Adrenal gland (tissue), 19 donors: Measurements from ENCODE around the gene CRB3. TPM values are rescaled to one million over a fixed set of nuclear protein-coding genes. Genes with fewer than 3 reads are reported as not detected.

ENCODE experiments used
- DNase-seq, 7 donors: peaks; one replicate each; pipeline ENCODE4 v3.0.0-alpha.2; 2019 to 2020
- H3K27ac ChIP-seq, 5 donors: fragments of 200-600 bp; sonication (generic) in 4 of 5; 1 replicate in 3 of 5; 2 replicates in 2 of 5; pipeline versions ENCODE4 v1.5.1 to v1.8.0; 2016 to 2020; ENCODE audit warnings: mild to moderate bottlenecking in 1 of 5
- H3K27me3 ChIP-seq: fragments of 200-600 bp; 2 replicates; pipeline ENCODE4 v1.8.0; 2021
- H3K36me3 ChIP-seq, 2 donors: fragments of 200-600 bp; replicated peaks in 1 of 2; 1 replicate in 1 of 2; 2 replicates in 1 of 2; pipeline versions ENCODE4 v1.5.1 to v1.8.0; 2018 to 2022
- H3K4me1 ChIP-seq, 2 donors: fragments of 200-600 bp; replicated peaks in 1 of 2; 1 replicate in 1 of 2; 2 replicates in 1 of 2; pipeline versions ENCODE4 v1.5.1 to v1.8.0; 2018 to 2021
- H3K4me3 ChIP-seq, 4 donors: fragments of 200-600 bp; sonication (generic) in 3 of 4; one replicate each; pipeline ENCODE4 v1.5.1; 2016 to 2018
- H3K9me3 ChIP-seq, 3 donors: fragments of 200-600 bp; sonication (generic) in 1 of 3; replicated peaks in 1 of 3; 1 replicate in 2 of 3; 2 replicates in 1 of 3; pipeline versions ENCODE4 v1.5.1 to v1.8.0; 2016 to 2021
- POLR2A ChIP-seq, 2 donors: fragments of 450-650 bp; IDR thresholded peaks; one replicate each; pipeline ENCODE4 v1.6.1; 2017; ENCODE audit warnings: antibody characterized with exemption in 2 of 2, mild to moderate bottlenecking in 2 of 2, moderate library complexity in 1 of 2
- WGBS, 4 donors: extraction: QIAGEN DNeasy Blood & Tissue Kit in 2 of 4; methylation state at CpG; one replicate each; pipeline versions ENCODE4 v1.1.5 to v1.1.7; 2013 to 2017; 5-methylcytosine and 5-hydroxymethylcytosine counted together
- intact Hi-C, 2 donors: fragments of 100-400 bp; cut with DNase I; formaldehyde crosslinking; loops; one replicate each; pipeline versions ENCODE4 v1.14.1 to v1.15.0; 2022 to 2023
- long read RNA-seq, 10 donors: library from polyadenylated mRNA in 3 of 10; unstranded in 2 of 10; stranded (forward) in 1 of 10; transcript quantifications; one replicate each; pipeline ENCODE4 v2.0.0 and lab custom pipeline, GENCODE V29; 2021 to 2026
- polyA plus RNA-seq, 3 donors: library from polyadenylated mRNA; stranded (reverse); fragments of 200-250 nt in 2 of 3; fragments of 350-450 nt in 1 of 3; fragmentation: Illumina TruSeq in 1 of 3; extraction: RNeasy Lipid Tissue Mini Kit (QIAGEN cat#74804) in 1 of 3; gene quantifications; one replicate each; pipeline ENCODE4 v1.2.3, GENCODE V29; 2013 to 2014
- total RNA-seq, 9 donors: library from RNA; depleted of rRNA in 4 of 9; stranded (reverse); fragments of >200 nt in 4 of 9; fragments of 120-200 nt in 1 of 9; fragmentation: NEBNext Ultra II Directional in 1 of 9; extraction: Animal tissue kit (Norgen Biotek cat#: 25700) in 1 of 9; gene quantifications; one replicate each; pipeline versions ENCODE4 v1.1.0 to v1.2.4, GENCODE V29; 2013 to 2023
- TF ChIP-seq, protein P1 (sequence below), 6 experiments: fragments of 450-650 bp in 4 of 6; fragments of 200-600 bp in 2 of 6; sonication (generic) in 1 of 6; IDR thresholded peaks; 1 replicate in 5 of 6; 2 replicates in 1 of 6; pipeline versions ENCODE4 v1.5.1 to v1.8.0; 2016 to 2021; ENCODE audit warnings: antibody characterized with exemption in 6 of 6, mild to moderate bottlenecking in 2 of 6, moderate library complexity in 1 of 6
- donor health status: healthy with polysubstance abuse.
- donor health status: Bipolar disorder and iron deficiency.
- donor health status: DM: yes; HTN: yes; CAD: no.
- donor health status: DM: no; HTN: no; CAD: no.
- donor health status: DM: no; HTN: no; CAD: no.
- donor health status: DM: yes; HTN: yes; CAD: no.

CRB3 gene
- total RNA-seq (under 1 TPM in 5 of 9 donors, not detected in 4; 0.28 to 0.95 (median 0.72) TPM), polyA plus RNA-seq (1 to 10 TPM in 1 of 3 donors, under 1 TPM in 1, not detected in 1; 0.51 to 1.4 TPM)
- long read RNA-seq, donor 1, partial matches to known transcripts, result 740 of 746 reads
- long read RNA-seq, donor 1, other reads (novel, unspliced or antisense), result 6 of 746 reads
- long read RNA-seq, donor 2, result 0 reads
- long read RNA-seq, donor 3, result 0 reads
- long read RNA-seq, donor 4, result 0 reads
- long read RNA-seq, donor 5, partial matches to known transcripts, result 0 of 1 reads
- long read RNA-seq, donor 5, other reads (novel, unspliced or antisense), result 1 of 1 reads
- long read RNA-seq, donor 6, result 0 reads
- long read RNA-seq, donor 7, result 0 reads
- long read RNA-seq, donor 8, result 0 reads
- long read RNA-seq, donor 9, result 0 reads
- long read RNA-seq, donor 10, result 0 reads

GRCh38 chr19:6464070-6464873 lies at the start of gene CRB3:
Gene CRB3, plus strand, starts transcription at chr19:6464271. Its CDS starts 431 bp downstream, at chr19:6464702.
- no peak within 1 kb of the TSS for H3K4me3 ChIP-seq
- no peaks in the 10 kb centered on the region for H3K9me3 ChIP-seq
- 14 to 27% (median 19%) methylated on average over 19 to 65 of the region's 65 CpGs for WGBS, 4 donors
- H3K4me1 ChIP-seq, result peaks cover under 1% of the 10 kb centered on the region in 2 donors
- no peak for TF ChIP-seq POLR2A (IDR thresholded peaks at IDR 0.05)
- TF ChIP-seq, protein P1, sequence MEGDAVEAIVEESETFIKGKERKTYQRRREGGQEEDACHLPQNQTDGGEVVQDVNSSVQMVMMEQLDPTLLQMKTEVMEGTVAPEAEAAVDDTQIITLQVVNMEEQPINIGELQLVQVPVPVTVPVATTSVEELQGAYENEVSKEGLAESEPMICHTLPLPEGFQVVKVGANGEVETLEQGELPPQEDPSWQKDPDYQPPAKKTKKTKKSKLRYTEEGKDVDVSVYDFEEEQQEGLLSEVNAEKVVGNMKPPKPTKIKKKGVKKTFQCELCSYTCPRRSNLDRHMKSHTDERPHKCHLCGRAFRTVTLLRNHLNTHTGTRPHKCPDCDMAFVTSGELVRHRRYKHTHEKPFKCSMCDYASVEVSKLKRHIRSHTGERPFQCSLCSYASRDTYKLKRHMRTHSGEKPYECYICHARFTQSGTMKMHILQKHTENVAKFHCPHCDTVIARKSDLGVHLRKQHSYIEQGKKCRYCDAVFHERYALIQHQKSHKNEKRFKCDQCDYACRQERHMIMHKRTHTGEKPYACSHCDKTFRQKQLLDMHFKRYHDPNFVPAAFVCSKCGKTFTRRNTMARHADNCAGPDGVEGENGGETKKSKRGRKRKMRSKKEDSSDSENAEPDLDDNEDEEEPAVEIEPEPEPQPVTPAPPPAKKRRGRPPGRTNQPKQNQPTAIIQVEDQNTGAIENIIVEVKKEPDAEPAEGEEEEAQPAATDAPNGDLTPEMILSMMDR (IDR thresholded peaks at IDR 0.05), result no peak
- no peaks in the 10 kb centered on the region for H3K36me3 ChIP-seq
- H3K27me3 ChIP-seq, result peaks cover 9% of the 10 kb centered on the region
- no peak within 1 kb of the TSS for H3K27ac ChIP-seq
- intact Hi-C loops, result no loop called here
- DNase-seq, result no peak

DNA sequence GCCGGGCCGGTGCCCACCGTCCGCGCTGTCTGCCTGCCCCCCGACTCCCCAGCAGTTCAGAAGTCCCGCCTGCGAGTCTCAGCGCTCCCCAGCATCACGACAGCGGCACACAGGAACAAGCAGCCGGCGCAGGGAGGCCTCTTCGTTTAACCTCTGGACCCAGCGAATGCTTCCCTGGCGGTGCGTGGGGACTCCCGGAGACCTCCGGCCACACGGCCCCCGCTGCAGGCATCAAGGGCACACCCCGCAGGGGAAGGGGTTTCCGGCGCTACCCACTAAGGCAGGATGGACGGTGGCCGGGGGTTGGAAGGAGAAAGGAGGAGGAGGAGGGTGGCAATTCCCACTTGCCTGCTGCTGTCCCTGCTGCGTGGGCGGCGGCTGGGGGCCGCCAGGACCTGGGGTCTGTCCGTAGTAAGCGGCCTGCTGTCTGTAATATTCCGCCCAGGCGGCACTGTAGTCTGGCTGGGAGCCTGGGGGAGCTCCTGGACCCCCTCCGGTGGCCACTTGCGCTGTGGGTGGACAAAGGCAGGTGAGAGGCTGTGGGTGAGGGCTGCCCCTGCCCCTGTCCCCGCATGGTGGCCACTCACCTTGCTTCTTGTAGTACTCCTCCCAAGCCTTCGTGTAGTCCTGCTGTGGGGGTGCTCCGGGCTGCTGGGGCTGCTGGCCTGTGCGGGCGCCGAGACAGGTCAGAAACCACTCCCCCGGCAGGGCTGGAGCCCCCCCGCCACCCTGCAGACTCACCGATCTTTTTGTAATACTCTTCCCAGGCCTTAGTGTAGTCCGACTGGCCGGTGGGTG lies 49.1 kb upstream of the CRB3 start:
- Histone ChIP-seq H3K27ac (no peak overlapping the region), H3K4me1 (peaks cover 0 to 12% of the 10 kb centered on the region in 2 donors), H3K9me3 (no peaks in the 10 kb centered on the region), H3K36me3 (peaks cover 0 to 61% of the 10 kb centered on the region in 2 donors), H3K4me3 (no peak overlapping the region), H3K27me3 (no peaks in the 10 kb centered on the region)
- DNase-seq, result no peak
- TF ChIP-seq POLR2A (IDR thresholded peaks at IDR 0.05), result no peak
- TF ChIP-seq, protein P1 (IDR thresholded peaks at IDR 0.05), result no peak
- 87 to 91% (median 89%) methylated on average over 25 to 47 of the region's 47 CpGs for WGBS, 4 donors
- intact Hi-C loops, result no loop called here

- Histone ChIP-seq H3K4me1 (peaks cover 0 to 12% of the 10 kb centered on the region in 2 donors), H3K9me3 (no peaks in the 10 kb centered on the region), H3K27ac (no peak overlapping the region), H3K36me3 (peaks cover 0 to 67% of the 10 kb centered on the region in 2 donors), H3K4me3 (no peak overlapping the region), H3K27me3 (no peaks in the 10 kb centered on the region)
- TF ChIP-seq POLR2A (IDR thresholded peaks at IDR 0.05), result no peak
- intact Hi-C loops, result no loop called here
- 90 to 92% (median 92%) methylated on average over 16 to 32 of the region's 32 CpGs for WGBS, 4 donors
- no peak for DNase-seq
Measured at GRCh38 chr19:6415591-6416190, 48.4 kb upstream of the CRB3 start.

- intact Hi-C loops, result no loop called here
- Histone ChIP-seq H3K36me3 (peaks cover 0 to 76% of the 10 kb centered on the region in 2 donors), H3K4me3 (no peak overlapping the region), H3K27me3 (no peaks in the 10 kb centered on the region), H3K4me1 (peaks cover 0 to 19% of the 10 kb centered on the region in 2 donors), H3K9me3 (no peaks in the 10 kb centered on the region), H3K27ac (peak overlapping the region in 2 of 5 donors; percentile 32 to 73)
- TF ChIP-seq, protein P1 (IDR thresholded peaks at IDR 0.05), result no peak
- TF ChIP-seq POLR2A (IDR thresholded peaks at IDR 0.05), result no peak
- DNase-seq, result no peak
- WGBS, 4 donors, result 88 to 92% (median 91%) methylated on average over 17 to 29 of the region's 29 CpGs
Measured at GRCh38 chr19:6416658-6417405, 47.2 kb upstream of the CRB3 start.
